ENCODE data around the gene DNAH14. TPM values are rescaled to one million over a fixed set of nuclear protein-coding genes. Genes with fewer than 3 reads are reported as not detected.

DNAH14 gene
- total RNA-seq, 1 experiment from 2014 or later, result 47.0 TPM

DNA sequence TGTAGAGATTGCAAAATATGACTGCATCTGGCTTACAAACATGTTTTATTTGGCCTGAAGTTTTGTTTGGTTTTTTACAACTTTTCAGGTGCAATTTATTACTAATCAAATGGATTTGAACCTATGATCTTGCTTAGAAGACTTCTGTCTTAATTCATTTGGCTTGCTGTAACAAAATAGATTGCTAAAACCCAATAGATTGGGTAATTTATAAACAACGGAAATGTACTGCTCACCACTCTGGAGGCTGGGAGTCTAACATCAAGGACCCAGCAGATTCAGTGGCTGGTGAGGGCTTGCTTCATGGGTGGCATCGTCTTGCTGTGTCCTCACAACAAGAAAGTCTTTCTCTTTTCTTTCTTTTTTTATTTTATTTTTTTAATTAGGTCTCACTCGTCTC lies 425.4 kb downstream of the DNAH14 start:
- in situ Hi-C loops (cut with HindIII; ENCODE audit: low pct_unique_long_range_greater_than_20kb, low sequenced_read_pairs), result no loop called here
- Histone ChIP-seq H3K9me3 (ENCODE audit: control insufficient read depth, insufficient read depth, low read depth, low read length) (no peaks in the 10 kb centered on the region), H3K4me1 (ENCODE audit: control insufficient read depth, insufficient read depth, low read length) (no peaks in the 10 kb centered on the region), H3K27me3 (ENCODE audit: control insufficient read depth, insufficient read depth, low read length) (peaks cover 8% of the 10 kb centered on the region; the same call in 1 of the 2 replicates), H3K4me3 (ENCODE audit: low read depth in 2 of 2, low read length in 2 of 2) (no peak overlapping the region), H3K36me3 (ENCODE audit: control insufficient read depth, insufficient read depth, low read length) (no peaks in the 10 kb centered on the region), H3K27ac (ENCODE audit: low read length) (no peak overlapping the region)
- ATAC-seq (no peak), DNase-seq (ENCODE audit: low read depth, low spot score) (no peak)
- ChIA-PET CTCF (no interaction called here), POLR2A (no interaction called here)
- intact Hi-C loops (cut with micrococcal nuclease; ENCODE audit: unreplicated experiment), result no loop called here
- no TSS peak for BruUV-seq (replicated peaks)
- TF ChIP-seq POLR2AphosphoS5 (IDR thresholded peaks at IDR 0.05; ENCODE audit: low read depth, low read length), result no peak
- no peak for TF ChIP-seq TCF7L2 (IDR thresholded peaks at IDR 0.05; ENCODE audit: low read depth, low read length)
- TF ChIP-seq, protein P1, sequence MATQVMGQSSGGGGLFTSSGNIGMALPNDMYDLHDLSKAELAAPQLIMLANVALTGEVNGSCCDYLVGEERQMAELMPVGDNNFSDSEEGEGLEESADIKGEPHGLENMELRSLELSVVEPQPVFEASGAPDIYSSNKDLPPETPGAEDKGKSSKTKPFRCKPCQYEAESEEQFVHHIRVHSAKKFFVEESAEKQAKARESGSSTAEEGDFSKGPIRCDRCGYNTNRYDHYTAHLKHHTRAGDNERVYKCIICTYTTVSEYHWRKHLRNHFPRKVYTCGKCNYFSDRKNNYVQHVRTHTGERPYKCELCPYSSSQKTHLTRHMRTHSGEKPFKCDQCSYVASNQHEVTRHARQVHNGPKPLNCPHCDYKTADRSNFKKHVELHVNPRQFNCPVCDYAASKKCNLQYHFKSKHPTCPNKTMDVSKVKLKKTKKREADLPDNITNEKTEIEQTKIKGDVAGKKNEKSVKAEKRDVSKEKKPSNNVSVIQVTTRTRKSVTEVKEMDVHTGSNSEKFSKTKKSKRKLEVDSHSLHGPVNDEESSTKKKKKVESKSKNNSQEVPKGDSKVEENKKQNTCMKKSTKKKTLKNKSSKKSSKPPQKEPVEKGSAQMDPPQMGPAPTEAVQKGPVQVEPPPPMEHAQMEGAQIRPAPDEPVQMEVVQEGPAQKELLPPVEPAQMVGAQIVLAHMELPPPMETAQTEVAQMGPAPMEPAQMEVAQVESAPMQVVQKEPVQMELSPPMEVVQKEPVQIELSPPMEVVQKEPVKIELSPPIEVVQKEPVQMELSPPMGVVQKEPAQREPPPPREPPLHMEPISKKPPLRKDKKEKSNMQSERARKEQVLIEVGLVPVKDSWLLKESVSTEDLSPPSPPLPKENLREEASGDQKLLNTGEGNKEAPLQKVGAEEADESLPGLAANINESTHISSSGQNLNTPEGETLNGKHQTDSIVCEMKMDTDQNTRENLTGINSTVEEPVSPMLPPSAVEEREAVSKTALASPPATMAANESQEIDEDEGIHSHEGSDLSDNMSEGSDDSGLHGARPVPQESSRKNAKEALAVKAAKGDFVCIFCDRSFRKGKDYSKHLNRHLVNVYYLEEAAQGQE (IDR thresholded peaks at IDR 0.05; ENCODE audit: insufficient read depth in 1 of 2, low read depth in 2 of 2, low read length in 1 of 2), result no peak
- TF ChIP-seq, protein P2, sequence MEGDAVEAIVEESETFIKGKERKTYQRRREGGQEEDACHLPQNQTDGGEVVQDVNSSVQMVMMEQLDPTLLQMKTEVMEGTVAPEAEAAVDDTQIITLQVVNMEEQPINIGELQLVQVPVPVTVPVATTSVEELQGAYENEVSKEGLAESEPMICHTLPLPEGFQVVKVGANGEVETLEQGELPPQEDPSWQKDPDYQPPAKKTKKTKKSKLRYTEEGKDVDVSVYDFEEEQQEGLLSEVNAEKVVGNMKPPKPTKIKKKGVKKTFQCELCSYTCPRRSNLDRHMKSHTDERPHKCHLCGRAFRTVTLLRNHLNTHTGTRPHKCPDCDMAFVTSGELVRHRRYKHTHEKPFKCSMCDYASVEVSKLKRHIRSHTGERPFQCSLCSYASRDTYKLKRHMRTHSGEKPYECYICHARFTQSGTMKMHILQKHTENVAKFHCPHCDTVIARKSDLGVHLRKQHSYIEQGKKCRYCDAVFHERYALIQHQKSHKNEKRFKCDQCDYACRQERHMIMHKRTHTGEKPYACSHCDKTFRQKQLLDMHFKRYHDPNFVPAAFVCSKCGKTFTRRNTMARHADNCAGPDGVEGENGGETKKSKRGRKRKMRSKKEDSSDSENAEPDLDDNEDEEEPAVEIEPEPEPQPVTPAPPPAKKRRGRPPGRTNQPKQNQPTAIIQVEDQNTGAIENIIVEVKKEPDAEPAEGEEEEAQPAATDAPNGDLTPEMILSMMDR (IDR thresholded peaks at IDR 0.05), result no peak

DNA sequence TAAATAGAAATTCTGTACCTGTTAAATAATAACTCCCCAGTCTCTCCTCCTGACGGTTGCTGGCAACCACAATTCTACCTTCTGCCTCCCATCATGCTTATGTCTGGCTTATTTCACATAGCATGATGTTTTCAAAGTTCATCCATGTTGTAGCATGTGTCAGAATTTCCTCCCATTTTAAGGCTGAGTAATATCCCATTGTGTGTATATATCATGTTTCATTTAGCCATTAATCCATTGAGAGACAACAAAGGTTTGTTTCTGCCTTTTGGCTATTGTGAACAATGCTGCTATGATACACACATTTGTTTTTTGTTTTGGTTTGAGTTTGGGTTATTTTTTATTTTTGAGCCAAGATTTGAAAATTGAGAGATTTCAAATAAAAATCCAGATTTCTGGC lies 426.4 kb downstream of the DNAH14 start:
- ChIA-PET CTCF (no interaction called here), POLR2A (no interaction called here)
- TF ChIP-seq POLR2AphosphoS5 (IDR thresholded peaks at IDR 0.05; ENCODE audit: low read depth, low read length), result no peak
- TF ChIP-seq, protein P1 (IDR thresholded peaks at IDR 0.05; ENCODE audit: insufficient read depth in 1 of 2, low read depth in 2 of 2, low read length in 1 of 2), result no peak
- TF ChIP-seq TCF7L2 (IDR thresholded peaks at IDR 0.05; ENCODE audit: low read depth, low read length), result no peak
- TF ChIP-seq, protein P2 (IDR thresholded peaks at IDR 0.05), result no peak
- TF ChIP-seq SIN3A (IDR thresholded peaks at IDR 0.05; ENCODE audit: borderline replicate concordance, insufficient read depth, low read depth, low read length), result no peak
- no peak for ATAC-seq
- no peak overlapping the region for H3K4me3 ChIP-seq (ENCODE audit: low read depth in 2 of 2, low read length in 2 of 2)
- H3K36me3 ChIP-seq (ENCODE audit: control insufficient read depth, insufficient read depth, low read length), result no peaks in the 10 kb centered on the region
- peaks cover 8% of the 10 kb centered on the region; the same call in 1 of the 2 replicates for H3K27me3 ChIP-seq (ENCODE audit: control insufficient read depth, insufficient read depth, low read length)
- intact Hi-C loops (cut with micrococcal nuclease; ENCODE audit: unreplicated experiment) (no loop called here), in situ Hi-C loops (cut with HindIII; ENCODE audit: low pct_unique_long_range_greater_than_20kb, low sequenced_read_pairs) (no loop called here)
- no peaks in the 10 kb centered on the region for H3K4me1 ChIP-seq (ENCODE audit: control insufficient read depth, insufficient read depth, low read length)
- BruUV-seq (replicated peaks), result no TSS peak
- no peak for DNase-seq (ENCODE audit: low read depth, low spot score)
- no peaks in the 10 kb centered on the region for H3K9me3 ChIP-seq (ENCODE audit: control insufficient read depth, insufficient read depth, low read depth, low read length)
- no peak overlapping the region for H3K27ac ChIP-seq (ENCODE audit: low read length)

Data from Panc1 (cell line).